GM12891 (cell line): ENCODE results near the gene LRIF1.

Experiments used
- DNase-seq: peaks from one replicate; pipeline ENCODE4 v3.0.0; 2011; ENCODE audit warnings: low spot score; ENCODE audit not compliant: insufficient read length
- FAIRE-seq: peaks from 2 replicates; lab custom pipeline; 2011; peaks lifted over from hg19 to GRCh38; lab: Jason Lieb, UNC
- PAX5 ChIP-seq: IDR thresholded peaks from 2 replicates; pipeline ENCODE4 v1.6.1; 2011; ENCODE audit warnings: low read length, moderate library complexity, mild to moderate bottlenecking; ENCODE audit not compliant: insufficient read depth, severe bottlenecking
- POLR2A ChIP-seq: IDR thresholded peaks from 2 replicates; pipeline ENCODE4 v1.6.1; 2011; ENCODE audit warnings: low read depth, low read length, control low read depth
- POLR2AphosphoS5 ChIP-seq: IDR thresholded peaks from 2 replicates; pipeline ENCODE4 v1.6.1; 2011; ENCODE audit warnings: low read depth, low read length, control low read depth
- POU2F2 ChIP-seq: IDR thresholded peaks from 2 replicates; pipeline ENCODE4 v1.6.1; 2011; ENCODE audit warnings: low read depth, mild to moderate bottlenecking, control low read depth, low read length, moderate library complexity
- SPI1 ChIP-seq: IDR thresholded peaks from 2 replicates; pipeline ENCODE4 v1.6.1; 2011; ENCODE audit warnings: low read depth, low read length, control low read depth
- TAF1 ChIP-seq: IDR thresholded peaks from 2 replicates; pipeline ENCODE4 v1.6.1; 2011; ENCODE audit warnings: low read depth, low read length, control low read depth

Gene LRIF1

DNA sequence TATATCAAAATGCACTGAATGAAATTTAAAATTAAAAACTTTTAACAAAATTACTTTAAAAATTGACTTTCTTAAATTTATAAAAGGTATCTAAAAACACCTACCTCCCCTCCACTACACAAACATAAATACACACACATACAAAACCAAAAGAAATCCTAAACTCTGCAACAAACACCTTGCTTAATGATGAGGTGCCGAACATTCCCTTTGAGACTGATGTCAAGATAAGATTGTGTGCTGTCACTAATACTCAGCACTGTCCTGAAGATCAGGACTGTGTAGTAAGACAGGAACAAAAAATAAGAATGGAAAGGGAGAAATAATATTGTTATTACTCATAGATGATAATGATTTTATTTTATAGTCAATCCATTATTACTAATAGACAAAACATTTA lies 45.7 kb downstream of the LRIF1 start:
- TF ChIP-seq POLR2A (no peak), SPI1 (no peak), POLR2AphosphoS5 (no peak), POU2F2 (no peak), TAF1 (no peak), PAX5 (no peak)
- FAIRE-seq (no peak), DNase-seq (no peak)

DNA sequence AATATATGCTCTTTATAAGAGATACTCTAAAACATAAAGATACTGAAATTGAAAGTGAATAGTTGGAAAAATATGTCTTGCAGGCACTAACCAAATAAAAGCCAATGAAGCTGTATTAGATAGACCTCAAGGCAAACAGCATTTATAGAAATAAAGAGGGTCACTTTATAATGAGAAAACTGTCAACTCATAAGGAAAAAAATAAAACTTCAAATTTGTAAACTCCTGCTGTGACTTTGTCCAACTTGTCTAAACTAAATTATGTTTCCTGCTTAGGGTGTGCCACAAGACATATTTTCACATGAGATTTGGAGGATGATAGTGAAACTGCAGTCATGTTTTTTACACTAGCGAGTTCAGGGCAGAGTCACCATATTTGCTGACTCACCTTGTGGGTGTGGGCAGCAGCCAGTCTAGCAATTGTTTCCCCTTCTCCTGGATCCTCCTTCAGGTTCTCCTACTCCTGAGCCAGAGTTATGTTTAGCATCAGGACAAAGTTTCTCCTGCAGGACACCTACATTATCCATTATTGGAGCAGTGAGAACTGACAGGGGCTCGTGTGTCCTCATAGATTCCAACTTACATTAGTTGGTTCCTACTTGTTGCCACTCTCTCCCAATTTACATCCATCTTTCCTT lies 46.9 kb downstream of the LRIF1 start:
- FAIRE-seq = peak; percentile 94
- peak; percentile 5 for DNase-seq
- TF ChIP-seq TAF1 (0 out of 2 replicates have a peak, but pooled peaks have one; percentile 24), POLR2A (no peak), PAX5 (no peak)

- FAIRE-seq = no peak
- no peak for DNase-seq
- TF ChIP-seq POLR2A (no peak), SPI1 (no peak)
These were observed 47.5 kb downstream of the LRIF1 start for GRCh38 chr1:110916274-110916668.

GRCh38 chr1:110915804-110916203 lies 47.9 kb downstream of the LRIF1 start:
- DNase-seq (no peak), FAIRE-seq (peak; percentile 9)
- no peak for TF ChIP-seq PAX5
- no peak for TF ChIP-seq POU2F2
- TF ChIP-seq POLR2A = no peak
- no peak for TF ChIP-seq SPI1
- TF ChIP-seq TAF1 = no peak
- TF ChIP-seq POLR2AphosphoS5 = no peak

DNA sequence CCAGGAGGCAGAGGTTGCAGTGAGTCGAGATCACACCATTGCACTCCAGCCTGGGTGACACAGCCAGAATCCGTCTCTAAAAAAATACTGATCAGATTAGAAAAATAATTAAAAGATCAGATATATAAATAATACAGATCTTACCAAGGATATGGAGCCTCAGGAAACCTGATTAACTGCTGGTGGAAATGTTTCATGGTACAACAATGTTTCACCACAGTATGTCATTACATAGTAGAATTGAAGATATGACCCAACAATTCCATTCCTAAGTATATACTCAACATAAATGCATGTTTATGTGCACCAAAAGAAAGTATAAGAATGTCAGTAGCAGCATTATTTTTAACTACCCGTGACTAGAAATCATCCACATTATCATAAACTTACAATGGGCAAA lies 49.0 kb downstream of the LRIF1 start:
- DNase-seq (no peak), FAIRE-seq (no peak)
- TF ChIP-seq TAF1 (no peak), POU2F2 (no peak), POLR2A (no peak), SPI1 (no peak), PAX5 (no peak), POLR2AphosphoS5 (no peak)

GRCh38 chr1:110912784-110913183 lies 50.9 kb downstream of the LRIF1 start:
- DNase-seq = no peak
- FAIRE-seq = no peak
- TF ChIP-seq POU2F2 (no peak), POLR2A (no peak), SPI1 (no peak), PAX5 (no peak), POLR2AphosphoS5 (no peak), TAF1 (no peak)

GRCh38 chr1:110903853-110904500 lies 59.7 kb downstream of the LRIF1 start:
- TF ChIP-seq POU2F2 = 0 out of 2 replicates have a peak, but pooled peaks have one; percentile 19
- no peak for TF ChIP-seq PAX5

DNA sequence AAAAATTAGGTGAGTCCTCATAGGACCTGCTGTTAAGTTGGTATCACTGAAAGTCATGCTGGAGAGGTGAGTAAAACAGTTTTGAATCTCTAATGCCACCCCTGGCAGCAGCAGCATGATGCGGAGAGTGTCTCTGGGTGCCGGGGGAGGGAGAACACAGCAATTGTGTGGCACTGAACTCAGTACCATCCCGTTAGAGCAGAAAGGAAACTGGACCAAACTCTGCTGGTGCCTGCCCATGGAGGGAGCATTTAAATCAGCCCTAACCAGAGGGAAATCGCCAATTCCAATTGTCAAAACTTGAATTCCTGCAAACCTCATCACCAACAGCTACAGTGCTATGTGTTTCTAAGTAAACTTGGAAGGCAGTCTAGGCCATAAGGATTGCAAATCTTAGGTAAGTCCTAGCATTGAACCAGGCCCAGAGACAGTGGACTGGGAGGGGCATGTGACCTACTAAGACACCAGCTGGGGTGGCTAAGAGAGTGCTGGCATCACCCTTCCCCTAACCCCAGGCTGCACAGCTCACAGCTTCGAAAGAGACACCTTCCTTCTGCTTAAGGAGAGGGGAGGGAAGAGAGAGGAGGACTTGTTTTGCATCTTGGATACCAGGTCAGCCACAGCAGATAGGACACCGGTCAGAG lies 60.8 kb downstream of the LRIF1 start:
- DNase-seq (no peak), FAIRE-seq (no peak)
- peak; percentile 55; the same call in 1 of the 2 replicates for TF ChIP-seq POLR2A
- peak; percentile 64 for TF ChIP-seq POLR2AphosphoS5
- no peak for TF ChIP-seq SPI1

More at GRCh38 chr1:110903853-110904500, 59.7 kb downstream of the LRIF1 start:
- DNase-seq (no peak), FAIRE-seq (peak; percentile 54)

- DNase-seq = no peak
- FAIRE-seq = no peak
- TF ChIP-seq PAX5 = no peak
- TF ChIP-seq POLR2AphosphoS5 = no peak
- no peak for TF ChIP-seq SPI1
- TF ChIP-seq TAF1 = no peak
- no peak for TF ChIP-seq POU2F2
- no peak for TF ChIP-seq POLR2A
These were observed 64.3 kb downstream of the LRIF1 start for GRCh38 chr1:110899458-110899843.
